ENCODE data around the gene ARHGAP15.

- TF ChIP-seq CTCF (IDR thresholded peaks at IDR 0.05; ENCODE audit: insufficient read depth, low read depth, low read length): no peak
- TF ChIP-seq EZH2 (IDR thresholded peaks at IDR 0.05; ENCODE audit: insufficient read depth, low read length): no peak
Measured at GRCh38 chr2:143480601-143481236, 351.5 kb downstream of the ARHGAP15 start.
